Measurements from ENCODE around the gene SNX8.

DNA sequence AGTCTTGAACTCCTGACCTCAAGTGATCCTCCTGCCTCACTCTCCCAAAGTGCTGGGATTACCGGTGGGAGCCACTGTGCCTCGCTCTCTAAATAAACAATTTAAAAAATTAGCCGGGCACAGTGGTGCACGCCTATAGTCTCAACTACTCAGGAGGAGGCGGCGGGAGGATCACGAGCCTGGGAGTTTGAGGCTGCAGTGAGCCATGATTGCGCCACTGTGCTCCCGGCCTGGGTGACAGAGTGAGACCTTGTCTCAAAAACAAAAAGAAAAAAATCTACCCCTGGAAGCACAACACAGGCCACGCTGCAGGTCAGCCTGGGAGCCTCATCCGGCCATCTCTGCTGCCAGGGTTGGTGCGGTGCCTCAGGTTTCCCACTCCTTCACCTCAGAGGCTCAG lies 36.6 kb upstream of the SNX8 start:
- TF ChIP-seq GATA2 (IDR thresholded peaks at IDR 0.05; ENCODE audit: low read depth, low read length), result no peak
- no peak for TF ChIP-seq GATA3 (IDR thresholded peaks at IDR 0.05; ENCODE audit: low read depth, low read length)

Measured in SH-SY5Y (cell line).